IMR-90 (cell line): Measurements from ENCODE around the gene VAC14. TPM values are rescaled to one million over a fixed set of nuclear protein-coding genes. Genes with fewer than 3 reads are reported as not detected.
"Not testable (repeated sequence)": the region's sequence is repeated elsewhere in the genome, so short reads cannot be mapped to it uniquely, and the experiment has no call there.

ENCODE experiments used
- ATAC-seq: fragments of 200-7000 bp; cut with Tn5 transposase; 2 replicates; pipeline ENCODE4 v1.9.1; 2020; ENCODE audit warnings: low read depth, mild to moderate bottlenecking, moderate library complexity
- BruUV-seq: library from RNA; stranded (reverse); fragments of 400-500 nt; replicated peaks from 2 replicates; lab custom pipeline; 2021; lab: Mats Ljungman, UMichigan
- CTCF ChIA-PET: fragments of 300-600 bp; formaldehyde crosslinking; extraction: SDS; loops from one replicate; lab custom pipeline; 2021; ENCODE audit warnings: antibody characterized with exemption; lab: Yijun Ruan, JAX
- POLR2A ChIA-PET: fragments of 300-600 bp; sonication (Branson Sonifier 250); formaldehyde crosslinking; loops from one replicate; lab custom pipeline; 2022; ENCODE audit warnings: antibody characterized with exemption; ENCODE audit not compliant: unreplicated experiment; lab: Charles Lee
- DNase-seq: peaks from one replicate; pipeline ENCODE4 v3.0.0; 2013
- H2AFZ ChIP-seq: replicated peaks from 2 replicates; pipeline ENCODE3; 2013; ENCODE audit warnings: low read length, mild to moderate bottlenecking; ENCODE audit not compliant: poor library complexity
- H2AK5ac ChIP-seq: 2 replicates; pipeline ENCODE4 v1.6.1; 2013; ENCODE audit warnings: low read depth, low read length, inconsistent platforms
- H2AK9ac ChIP-seq: replicated peaks from 2 replicates; pipeline ENCODE3; 2013; ENCODE audit warnings: mild to moderate bottlenecking, low read depth, low read length, moderate library complexity; ENCODE audit not compliant: poor library complexity
- H2BK120ac ChIP-seq: 2 replicates; pipeline ENCODE4 v1.6.1; 2013; ENCODE audit warnings: low read depth, low read length, inconsistent platforms
- H2BK15ac ChIP-seq: 3 replicates; pipeline ENCODE4 v1.6.1; 2013; ENCODE audit warnings: low read depth, low read length, inconsistent platforms
- H2BK20ac ChIP-seq: 2 replicates; pipeline ENCODE4 v1.6.1; 2013; ENCODE audit warnings: low read depth, mild to moderate bottlenecking, inconsistent platforms, low read length, moderate library complexity
- H2BK5ac ChIP-seq: 2 replicates; pipeline ENCODE4 v1.6.1; 2013; ENCODE audit warnings: mild to moderate bottlenecking, low read depth, low read length, inconsistent platforms; ENCODE audit not compliant: poor library complexity, severe bottlenecking
- H3K14ac ChIP-seq: replicated peaks from 2 replicates; pipeline ENCODE4 v1.6.1; 2013; ENCODE audit warnings: low read depth, low read length, inconsistent platforms
- H3K18ac ChIP-seq: 2 replicates; pipeline ENCODE4 v1.6.1; 2013; ENCODE audit warnings: low read depth, low read length, control low read depth
- H3K23ac ChIP-seq: 2 replicates; pipeline ENCODE4 v1.6.1; 2013; ENCODE audit warnings: low read depth, low read length, inconsistent platforms
- H3K27ac ChIP-seq: 2 replicates; pipeline ENCODE4 v1.5.1; 2013; ENCODE audit warnings: mild to moderate bottlenecking, control low read depth, low read length; ENCODE audit not compliant: insufficient read depth
- H3K27me3 ChIP-seq: 2 replicates; pipeline ENCODE4 v1.6.1; 2013; ENCODE audit warnings: low read length; ENCODE audit not compliant: control insufficient read depth, insufficient read depth
- H3K36me3 ChIP-seq: 2 replicates; pipeline ENCODE4 v1.6.1; 2013; ENCODE audit warnings: low read length, mixed read lengths; ENCODE audit not compliant: control insufficient read depth, insufficient read depth
- H3K4ac ChIP-seq: 2 replicates; pipeline ENCODE4 v1.6.1; 2013; ENCODE audit warnings: low read depth, low read length, inconsistent platforms
- H3K4me1 ChIP-seq: 2 replicates; pipeline ENCODE4 v1.6.1; 2013; ENCODE audit warnings: low read length, mixed read lengths; ENCODE audit not compliant: control insufficient read depth, insufficient read depth
- H3K4me2 ChIP-seq: 2 replicates; pipeline ENCODE4 v1.6.1; 2013; ENCODE audit warnings: low read depth, mild to moderate bottlenecking, control low read depth, low read length, moderate library complexity
- H3K4me3 ChIP-seq: 2 replicates; pipeline ENCODE4 v1.5.1; 2013; ENCODE audit warnings: low read depth, mild to moderate bottlenecking, control low read depth, low read length, moderate library complexity; ENCODE audit not compliant: insufficient read depth
- H3K56ac ChIP-seq: 2 replicates; pipeline ENCODE4 v1.6.1; 2013; ENCODE audit warnings: low read length, inconsistent platforms; ENCODE audit not compliant: insufficient read depth; ENCODE audit errors: extremely low read depth
- H3K79me1 ChIP-seq, 2 experiments: 2 replicates each; pipeline ENCODE4 v1.6.1; 2013; ENCODE audit warnings: low read length in 2 of 2, inconsistent platforms in 1 of 2, low read depth in 1 of 2
- H3K9ac ChIP-seq: 2 replicates; pipeline ENCODE4 v1.6.1; 2013; ENCODE audit warnings: low read depth, low read length, control low read depth
- H3K9me1 ChIP-seq: 2 replicates; pipeline ENCODE4 v1.6.1; 2013; ENCODE audit warnings: low read length, inconsistent platforms; ENCODE audit not compliant: insufficient read depth
- H3K9me3 ChIP-seq: 2 replicates; pipeline ENCODE4 v1.6.1; 2013; ENCODE audit warnings: low read length; ENCODE audit not compliant: control insufficient read depth, insufficient read depth
- H4K20me1 ChIP-seq: 2 replicates; pipeline ENCODE4 v1.6.1; 2013; ENCODE audit warnings: low read length, inconsistent platforms; ENCODE audit not compliant: insufficient read depth
- H4K5ac ChIP-seq: 2 replicates; pipeline ENCODE4 v1.6.1; 2013; ENCODE audit warnings: mild to moderate bottlenecking, low read depth, low read length, control low read depth
- H4K8ac ChIP-seq, 2 experiments: 2 replicates each; pipeline ENCODE4 v1.6.1; 2013; ENCODE audit warnings: low read depth in 2 of 2, low read length in 2 of 2, control low read depth in 1 of 2, inconsistent platforms in 1 of 2
- H4K91ac ChIP-seq: 2 replicates; pipeline ENCODE4 v1.6.1; 2013; ENCODE audit warnings: low read depth, low read length, inconsistent platforms; ENCODE audit not compliant: insufficient read depth
- WGBS, 2 experiments: methylation state at CpG; one replicate each; pipeline versions ENCODE4 v1.1.5 to v1.1.7; 2013; ENCODE audit warnings: missing lambda C conversion rate in 2 of 2; ENCODE audit not compliant: insufficient read length in 1 of 2; ENCODE audit errors: extremely low coverage in 2 of 2; 5-methylcytosine and 5-hydroxymethylcytosine counted together
- dilution Hi-C: fragments of 300-500 bp; cut with HindIII; formaldehyde crosslinking; loops from one replicate; pipeline ENCODE4 v1.14.3; 2018; ENCODE audit warnings: low sequenced_read_pairs; ENCODE audit not compliant: unreplicated experiment
- in situ Hi-C: fragments of 300-500 bp; cut with MboI; formaldehyde crosslinking; loops from 3 replicates; pipeline ENCODE4 v1.14.3; 2019; ENCODE audit warnings: low sequenced_read_pairs, inconsistent platforms, mixed read lengths
- intact Hi-C: fragments of 100-400 bp; cut with micrococcal nuclease; formaldehyde crosslinking; loops from 2 replicates; pipeline ENCODE4 v1.10.0; 2022
- polyA plus RNA-seq, 3 experiments: library from polyadenylated mRNA; depleted of rRNA; stranded (reverse); fragments of >200 nt; gene quantifications; 2 replicates each; pipeline ENCODE4 v1.2.3, GENCODE V29; 2012; ENCODE audit warnings: low replicate concordance in 1 of 3
- total RNA-seq: library from RNA; depleted of rRNA; stranded (reverse); fragments of >200 nt; gene quantifications from 2 replicates; pipeline ENCODE4 v1.2.3, GENCODE V29; 2012

The VAC14 gene
- total and polyA plus RNA-seq, 2 of the 4 experiments (the other 2 are of a cell fraction): 21.1 to 40.2 TPM

DNA sequence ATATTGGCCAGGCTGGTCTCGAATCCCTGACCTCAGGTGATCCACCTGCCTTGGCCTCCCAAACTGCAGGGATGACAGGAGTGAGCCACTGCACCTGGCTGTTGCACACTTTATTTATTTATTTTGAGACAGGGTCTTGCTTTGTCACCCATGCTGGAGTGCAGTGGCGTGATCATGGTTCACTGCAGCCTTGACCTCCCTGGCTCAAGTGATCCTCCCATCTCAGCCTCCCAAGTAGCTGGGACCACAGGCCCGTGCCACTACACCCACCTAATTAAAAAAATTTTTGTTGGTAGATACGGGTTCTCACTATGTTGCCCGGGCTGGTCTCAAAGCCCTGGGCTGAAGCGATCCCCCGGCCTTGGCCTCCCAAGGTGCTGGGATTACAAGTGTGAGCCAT is 157.7 kb downstream of the VAC14 start:
- H3K4me2 ChIP-seq, ATAC-seq, H3K36me3 ChIP-seq, H4K20me1 ChIP-seq, H3K4ac ChIP-seq, H4K5ac ChIP-seq, H3K14ac ChIP-seq, intact Hi-C loops, BruUV-seq, POLR2A ChIA-PET, H3K27ac ChIP-seq, H2BK120ac ChIP-seq, H3K9me1 ChIP-seq, H2BK15ac ChIP-seq, H4K8ac ChIP-seq, H2AK9ac ChIP-seq, H4K91ac ChIP-seq, H3K56ac ChIP-seq, dilution Hi-C loops, H3K79me1 ChIP-seq, H3K18ac ChIP-seq, H3K4me3 ChIP-seq, H3K4me1 ChIP-seq, H3K27me3 ChIP-seq, CTCF ChIA-PET, H2AK5ac ChIP-seq, H3K23ac ChIP-seq, H3K9ac ChIP-seq, H2BK5ac ChIP-seq, in situ Hi-C loops, H3K9me3 ChIP-seq, H2AFZ ChIP-seq, DNase-seq, H2BK20ac ChIP-seq: not testable (repeated sequence)
- WGBS, 2 experiments: no CpG with 5 or more reads among the region's 7 CpGs
